BE2C (cell line): ENCODE results near the gene TNNT1. TPM values are rescaled to one million over a fixed set of nuclear protein-coding genes. Genes with fewer than 3 reads are reported as not detected.
A peak's percentile ranks its signal among the peaks of the same experiment; 100 is the strongest.

Experiments
- DNase-seq: peaks from one replicate; pipeline ENCODE4 v3.0.0-alpha.2; 2020
- H3K27me3 ChIP-seq: fragments of 250-450 bp; sonication (Bioruptor Pico); 2 replicates; pipeline ENCODE4 v1.5.1; 2020; ENCODE audit warnings: mild to moderate bottlenecking
- H3K36me3 ChIP-seq: fragments of 250-450 bp; sonication (Bioruptor Pico); 2 replicates; pipeline ENCODE4 v1.5.1; 2020; ENCODE audit warnings: mild to moderate bottlenecking
- H3K4me1 ChIP-seq: fragments of 250-450 bp; sonication (Bioruptor Pico); 2 replicates; pipeline ENCODE4 v1.5.1; 2020
- H3K4me3 ChIP-seq: 2 replicates; pipeline ENCODE4 v1.5.1; 2011; ENCODE audit warnings: low read depth, low read length
- H3K9me3 ChIP-seq: fragments of 250-450 bp; sonication (Bioruptor Pico); 2 replicates; pipeline ENCODE4 v1.5.1; 2020
- CTCF ChIP-seq: IDR thresholded peaks from 2 replicates; pipeline ENCODE4 v1.5.1; 2012; ENCODE audit warnings: mild to moderate bottlenecking, low read depth, low read length
- polyA plus RNA-seq: library from polyadenylated mRNA; unstranded; fragments of >200 nt; gene quantifications from one replicate; pipeline ENCODE4 v1.2.1, GENCODE V29; 2012; ENCODE audit warnings: low read depth, missing spikeins; ENCODE audit not compliant: insufficient read length, insufficient read depth

The TNNT1 gene
- 0.94 TPM for polyA plus RNA-seq

GRCh38 chr19:55149078-55150003, at the start of gene TNNT1:
Gene TNNT1, minus strand, starts transcription at chr19:55149206. Its CDS starts 2,049 bp downstream, at chr19:55147157.
- Histone ChIP-seq H3K36me3 (no peaks in the 10 kb centered on the region), H3K4me1 (no peaks in the 10 kb centered on the region; the same call in 1 of the 2 replicates), H3K4me3 (no peak within 1 kb of the TSS), H3K27me3 (peaks cover 38% of the 10 kb centered on the region), H3K9me3 (peaks cover 7% of the 10 kb centered on the region)
- DNase-seq, result no peak
- TF ChIP-seq CTCF, result no peak

GRCh38 chr19:55198651-55199050, 49.6 kb upstream of the TNNT1 start:
- H3K4me1 ChIP-seq, result no peaks in the 10 kb centered on the region
- H3K36me3 ChIP-seq, result no peaks in the 10 kb centered on the region
- no peak for TF ChIP-seq CTCF
- no peaks in the 10 kb centered on the region for H3K9me3 ChIP-seq
- no peak overlapping the region for H3K4me3 ChIP-seq
- no peak for DNase-seq
- no peaks in the 10 kb centered on the region for H3K27me3 ChIP-seq

GRCh38 chr19:55197528-55197927, 48.5 kb upstream of the TNNT1 start:
- TF ChIP-seq CTCF, result no peak
- peak; percentile 22 for DNase-seq
- H3K4me1 ChIP-seq, result no peaks in the 10 kb centered on the region
- H3K9me3 ChIP-seq, result no peaks in the 10 kb centered on the region
- H3K27me3 ChIP-seq, result no peaks in the 10 kb centered on the region
- no peaks in the 10 kb centered on the region for H3K36me3 ChIP-seq
- H3K4me3 ChIP-seq, result no peak overlapping the region

- H3K9me3 ChIP-seq, result no peaks in the 10 kb centered on the region
- DNase-seq, result peak; percentile 25
- no peak overlapping the region for H3K4me3 ChIP-seq
- H3K4me1 ChIP-seq, result no peaks in the 10 kb centered on the region
- no peaks in the 10 kb centered on the region for H3K36me3 ChIP-seq
- no peaks in the 10 kb centered on the region for H3K27me3 ChIP-seq
- TF ChIP-seq CTCF, result no peak
Observed at GRCh38 chr19:55196803-55197202, 47.8 kb upstream of the TNNT1 start.

- TF ChIP-seq CTCF, result no peak
- H3K4me1 ChIP-seq, result no peaks in the 10 kb centered on the region
- no peak overlapping the region for H3K4me3 ChIP-seq
- no peaks in the 10 kb centered on the region for H3K27me3 ChIP-seq
- H3K9me3 ChIP-seq, result peaks cover 3% of the 10 kb centered on the region
- no peak for DNase-seq
- H3K36me3 ChIP-seq, result no peaks in the 10 kb centered on the region
Observed at GRCh38 chr19:55193481-55193880, 44.5 kb upstream of the TNNT1 start.

- Histone ChIP-seq H3K9me3 (peaks cover 3% of the 10 kb centered on the region), H3K4me3 (no peak overlapping the region), H3K27me3 (no peaks in the 10 kb centered on the region), H3K4me1 (no peaks in the 10 kb centered on the region), H3K36me3 (no peaks in the 10 kb centered on the region)
- peak; percentile 65 for DNase-seq
- TF ChIP-seq CTCF, result no peak
Observed at GRCh38 chr19:55189403-55189835, 40.4 kb upstream of the TNNT1 start.
